Smooth muscle cell (in vitro differentiated cells): ENCODE data around the gene VTI1B. TPM values are rescaled to one million over a fixed set of nuclear protein-coding genes. Genes with fewer than 3 reads are reported as not detected.

Experiments used
- DNase-seq: peaks from one replicate; lab custom pipeline; 2025; ENCODE audit not compliant: unreplicated experiment; lab: John Stamatoyannopoulos, UW
- H2AFZ ChIP-seq: fragments of 200-600 bp; sonication (generic); 2 replicates; pipeline ENCODE4 v1.6.0; 2016; ENCODE audit warnings: antibody characterized with exemption, low read depth, mild to moderate bottlenecking
- H3F3A ChIP-seq: fragments of 200-600 bp; sonication (generic); 2 replicates; pipeline ENCODE4 v1.6.0; 2017; ENCODE audit warnings: antibody characterized with exemption, low read depth
- H3K27ac ChIP-seq: fragments of 200-600 bp; sonication (generic); 2 replicates; pipeline ENCODE4 v1.5.1; 2016; ENCODE audit warnings: low read depth, mild to moderate bottlenecking
- H3K27me3 ChIP-seq: fragments of 200-600 bp; sonication (generic); 2 replicates; pipeline ENCODE4 v1.6.1; 2016; ENCODE audit warnings: low read depth, mild to moderate bottlenecking
- H3K36me3 ChIP-seq: fragments of 200-600 bp; sonication (generic); 2 replicates; pipeline ENCODE4 v1.5.1; 2016; ENCODE audit warnings: low read depth
- H3K4me1 ChIP-seq: fragments of 200-600 bp; sonication (generic); 2 replicates; pipeline ENCODE4 v1.5.1; 2016; ENCODE audit warnings: low read depth
- H3K4me2 ChIP-seq: fragments of 200-600 bp; sonication (generic); 2 replicates; pipeline ENCODE4 v1.6.0; 2016; ENCODE audit warnings: mild to moderate bottlenecking
- H3K4me3 ChIP-seq: fragments of 200-600 bp; sonication (generic); 2 replicates; pipeline ENCODE4 v1.5.1; 2016; ENCODE audit warnings: mild to moderate bottlenecking
- H3K79me2 ChIP-seq: fragments of 200-600 bp; sonication (generic); 2 replicates; pipeline ENCODE4 v1.6.0; 2016; ENCODE audit warnings: low read depth, mild to moderate bottlenecking
- H3K9ac ChIP-seq: fragments of 200-600 bp; sonication (generic); 2 replicates; pipeline ENCODE4 v1.6.0; 2016; ENCODE audit warnings: low read depth
- H3K9me3 ChIP-seq: fragments of 200-600 bp; sonication (generic); replicated peaks from 2 replicates; pipeline ENCODE4 v1.5.1; 2016; ENCODE audit warnings: low read depth
- H4K20me1 ChIP-seq: fragments of 200-600 bp; sonication (generic); 2 replicates; pipeline ENCODE4 v1.6.0; 2016; ENCODE audit warnings: low read depth
- WGBS: methylation state at CpG from one replicate; pipeline ENCODE4 v1.1.7; 2016; ENCODE audit warnings: low lambda C conversion rate; 5-methylcytosine and 5-hydroxymethylcytosine counted together
- polyA plus RNA-seq: library from polyadenylated mRNA; unstranded; fragments of >200 nt; fragmentation: Nextera tagmentation; extraction: Ambion mirVana; gene quantifications from 2 replicates; pipeline ENCODE4 v1.2.1, GENCODE V29; 2016
- total RNA-seq: library from RNA; depleted of rRNA; stranded (reverse); fragments of >200 nt; gene quantifications from 2 replicates; pipeline ENCODE4 v1.2.3, GENCODE V29; 2014
- TF ChIP-seq, protein P1 (sequence below): fragments of 200-600 bp; sonication (generic); IDR thresholded peaks from 2 replicates; pipeline ENCODE4 v1.5.1; 2017; ENCODE audit warnings: borderline replicate concordance, mild to moderate bottlenecking, antibody characterized with exemption; ENCODE audit not compliant: insufficient read depth, poor library complexity, severe bottlenecking

VTI1B gene
- total and polyA plus RNA-seq, 2 experiments from 2014 or later, result 33.0 to 106 TPM

DNA sequence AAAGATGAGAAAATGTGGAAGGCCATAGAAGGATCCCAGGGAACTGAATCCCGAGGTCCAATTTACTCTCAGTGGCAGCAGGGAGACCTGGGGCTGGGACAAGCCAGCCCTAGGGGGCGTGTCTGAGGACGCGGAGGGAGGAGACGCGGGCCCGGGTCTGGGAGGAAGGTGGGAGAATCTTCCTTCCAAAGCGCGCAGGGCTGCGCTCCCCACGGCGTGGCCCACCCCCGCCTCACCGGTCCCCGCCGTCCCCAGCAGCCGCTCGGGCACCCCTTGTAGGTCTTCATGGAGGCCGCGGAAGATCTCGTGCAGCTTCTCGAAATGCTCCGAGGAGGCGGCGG, 323 bp downstream of the VTI1B start:
- Histone ChIP-seq H4K20me1 (peaks cover 55% of the 10 kb centered on the region), H3K4me1 (peaks cover 8% of the 10 kb centered on the region), H3K27me3 (no peaks in the 10 kb centered on the region), H3K79me2 (peaks cover 70% of the 10 kb centered on the region), H3K9ac (peak overlapping the region; percentile 100), H3K4me3 (peak overlapping the region; percentile 97), H3K4me2 (peak overlapping the region; percentile 91), H2AFZ (peak overlapping the region; percentile 96), H3K36me3 (no peaks in the 10 kb centered on the region), H3K27ac (peak overlapping the region; percentile 99), H3F3A (peaks cover 5% of the 10 kb centered on the region), H3K9me3 (no peaks in the 10 kb centered on the region)
- peak; percentile 56 for DNase-seq
- WGBS, result 3% methylated on average over 18 of the region's 25 CpGs
- TF ChIP-seq, protein P1, sequence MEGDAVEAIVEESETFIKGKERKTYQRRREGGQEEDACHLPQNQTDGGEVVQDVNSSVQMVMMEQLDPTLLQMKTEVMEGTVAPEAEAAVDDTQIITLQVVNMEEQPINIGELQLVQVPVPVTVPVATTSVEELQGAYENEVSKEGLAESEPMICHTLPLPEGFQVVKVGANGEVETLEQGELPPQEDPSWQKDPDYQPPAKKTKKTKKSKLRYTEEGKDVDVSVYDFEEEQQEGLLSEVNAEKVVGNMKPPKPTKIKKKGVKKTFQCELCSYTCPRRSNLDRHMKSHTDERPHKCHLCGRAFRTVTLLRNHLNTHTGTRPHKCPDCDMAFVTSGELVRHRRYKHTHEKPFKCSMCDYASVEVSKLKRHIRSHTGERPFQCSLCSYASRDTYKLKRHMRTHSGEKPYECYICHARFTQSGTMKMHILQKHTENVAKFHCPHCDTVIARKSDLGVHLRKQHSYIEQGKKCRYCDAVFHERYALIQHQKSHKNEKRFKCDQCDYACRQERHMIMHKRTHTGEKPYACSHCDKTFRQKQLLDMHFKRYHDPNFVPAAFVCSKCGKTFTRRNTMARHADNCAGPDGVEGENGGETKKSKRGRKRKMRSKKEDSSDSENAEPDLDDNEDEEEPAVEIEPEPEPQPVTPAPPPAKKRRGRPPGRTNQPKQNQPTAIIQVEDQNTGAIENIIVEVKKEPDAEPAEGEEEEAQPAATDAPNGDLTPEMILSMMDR, result peak; percentile 8

GRCh38 chr14:67673451-67673850, 981 bp downstream of the VTI1B start:
- no peaks in the 10 kb centered on the region for H3K27me3 ChIP-seq
- H2AFZ ChIP-seq, result no peak overlapping the region
- peaks cover 66% of the 10 kb centered on the region for H3K79me2 ChIP-seq
- H4K20me1 ChIP-seq, result peaks cover 52% of the 10 kb centered on the region
- peak overlapping the region; percentile 100 for H3K9ac ChIP-seq
- peak overlapping the region; percentile 97 for H3K4me3 ChIP-seq
- DNase-seq, result no peak
- H3K9me3 ChIP-seq, result no peaks in the 10 kb centered on the region
- H3F3A ChIP-seq, result no peaks in the 10 kb centered on the region
- peaks cover 8% of the 10 kb centered on the region for H3K4me1 ChIP-seq
- WGBS, result 69% methylated on average over 5 of the region's 5 CpGs
- peak overlapping the region; percentile 91 for H3K4me2 ChIP-seq
- H3K36me3 ChIP-seq, result no peaks in the 10 kb centered on the region
- TF ChIP-seq, protein P1, result no peak
- peak overlapping the region; percentile 99 for H3K27ac ChIP-seq

DNA sequence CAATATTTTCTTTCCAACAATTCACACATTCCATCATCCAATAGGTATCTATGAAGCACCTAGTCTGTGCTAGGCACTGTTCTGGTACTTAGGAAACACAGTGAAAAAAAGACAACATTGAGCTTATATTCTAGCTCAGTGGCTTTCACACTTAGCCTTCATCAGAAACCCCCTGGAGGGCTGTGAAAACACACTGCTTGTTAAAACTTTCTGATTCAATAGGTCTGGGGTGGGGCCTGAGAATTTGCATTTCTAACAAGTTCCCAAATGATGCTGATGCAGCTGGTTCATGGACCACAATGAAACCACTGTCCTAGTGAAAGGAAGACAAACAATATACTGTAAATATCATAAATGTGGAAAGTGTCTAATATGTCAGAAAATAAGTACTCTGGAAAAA, 5.9 kb downstream of the VTI1B start:
- no peak overlapping the region for H3K4me2 ChIP-seq
- TF ChIP-seq, protein P1, result no peak
- no peaks in the 10 kb centered on the region for H3F3A ChIP-seq
- peaks cover 4% of the 10 kb centered on the region for H3K4me1 ChIP-seq
- no peak overlapping the region for H3K9ac ChIP-seq
- H3K36me3 ChIP-seq, result no peaks in the 10 kb centered on the region
- H3K9me3 ChIP-seq, result no peaks in the 10 kb centered on the region
- no peak overlapping the region for H3K4me3 ChIP-seq
- H3K27ac ChIP-seq, result peak overlapping the region; percentile 3
- H3K27me3 ChIP-seq, result no peaks in the 10 kb centered on the region
- DNase-seq, result no peak
- peaks cover 89% of the 10 kb centered on the region for H4K20me1 ChIP-seq
- H2AFZ ChIP-seq, result no peak overlapping the region
- H3K79me2 ChIP-seq, result peaks cover 89% of the 10 kb centered on the region

- Histone ChIP-seq H3K9ac (no peak overlapping the region), H2AFZ (no peak overlapping the region), H3K4me3 (no peak overlapping the region), H3K4me1 (no peaks in the 10 kb centered on the region), H3K36me3 (no peaks in the 10 kb centered on the region), H3K4me2 (no peak overlapping the region), H3K27me3 (no peaks in the 10 kb centered on the region), H4K20me1 (peaks cover 78% of the 10 kb centered on the region), H3F3A (no peaks in the 10 kb centered on the region), H3K79me2 (peaks cover 89% of the 10 kb centered on the region), H3K27ac (peak overlapping the region; percentile 50), H3K9me3 (no peaks in the 10 kb centered on the region)
- 30% methylated on average over 1 of the region's 1 CpG for WGBS
- TF ChIP-seq, protein P1, result peak; percentile 64
- DNase-seq, result no peak
Measured at GRCh38 chr14:67666750-67667449, 7.5 kb downstream of the VTI1B start.
